HepG2 (cell line): ENCODE measurements around the gene HMCN2. TPM values are rescaled to one million over a fixed set of nuclear protein-coding genes. Genes with fewer than 3 reads are reported as not detected.

Source experiments
- HNF4A ChIP-seq: sonication (generic); formaldehyde crosslinking; IDR thresholded peaks from 2 replicates; pipeline ENCODE4 v1.4.0; 2020; ENCODE audit warnings: missing genetic modification reagents
- HNF4G ChIP-seq, 2 experiments: sonication (generic) in 1 of 2; formaldehyde crosslinking in 1 of 2; IDR thresholded peaks; 2 replicates each; pipeline versions ENCODE4 v1.4.0 to v1.6.1; 2011 to 2020; ENCODE audit warnings: borderline replicate concordance in 2 of 2, low read depth in 2 of 2, mild to moderate bottlenecking in 2 of 2, low read length in 1 of 2, missing genetic modification reagents in 1 of 2, moderate library complexity in 1 of 2
- HOXA3 ChIP-seq: sonication (generic); formaldehyde crosslinking; IDR thresholded peaks from 2 replicates; pipeline ENCODE4 v1.5.0; 2020; ENCODE audit warnings: missing genetic modification reagents
- SRSF1 ChIP-seq: fragments of 200-400 bp; formaldehyde crosslinking; optimal IDR thresholded peaks from 2 replicates; pipeline ENCODE3; 2017; ENCODE audit warnings: mild to moderate bottlenecking, low read depth, low read length, moderate library complexity
- STAG1 ChIP-seq: sonication (generic); formaldehyde crosslinking; IDR thresholded peaks from 2 replicates; pipeline ENCODE4 v1.4.0; 2020; ENCODE audit warnings: missing genetic modification reagents
- ZIK1 ChIP-seq: sonication (generic); formaldehyde crosslinking; IDR thresholded peaks from 2 replicates; pipeline ENCODE4 v1.5.0; 2020; ENCODE audit warnings: mild to moderate bottlenecking, low read depth, missing genetic modification reagents, borderline replicate concordance
- ZNF382 ChIP-seq: sonication (generic); formaldehyde crosslinking; IDR thresholded peaks from 2 replicates; pipeline ENCODE4 v1.5.0; 2020; ENCODE audit warnings: missing genetic modification reagents, mild to moderate bottlenecking, borderline replicate concordance
- ZNF629 ChIP-seq: sonication (generic); formaldehyde crosslinking; conservative IDR thresholded peaks from 2 replicates; pipeline ENCODE4 v1.5.0; 2020; ENCODE audit warnings: missing genetic modification reagents
- ZSCAN31 ChIP-seq: sonication (generic); formaldehyde crosslinking; IDR thresholded peaks from 2 replicates; pipeline ENCODE4 v1.5.0; 2020; ENCODE audit warnings: low read depth, mild to moderate bottlenecking, missing genetic modification reagents
- polyA plus RNA-seq, 8 experiments: library from polyadenylated mRNA; depleted of rRNA in 3 of 8; stranded (reverse) in 7 of 8; unstranded in 1 of 8; fragments of >200 nt; fragmentation: Illumina TruSeq in 4 of 8; extraction: Trizol in 4 of 8; gene quantifications; 2 replicates each; pipeline versions ENCODE4 v1.2.1 to v1.2.3, GENCODE V29; 2011 to 2016; ENCODE audit warnings: low read depth in 4 of 8, missing spikeins in 1 of 8, mixed read lengths in 1 of 8; ENCODE audit not compliant: insufficient read depth in 1 of 8
- total RNA-seq, 5 experiments: library from RNA; depleted of rRNA; stranded (reverse); fragments of >200 nt; fragmentation: Illumina TruSeq; extraction: Trizol; gene quantifications; 2 replicates each; pipeline ENCODE4 v1.2.3, GENCODE V29; 2016; ENCODE audit warnings: low read depth in 1 of 5
- TF ChIP-seq, protein P1 (sequence below): sonication (generic); formaldehyde crosslinking; IDR thresholded peaks from 2 replicates; pipeline ENCODE4 v1.5.1; 2020; ENCODE audit warnings: mild to moderate bottlenecking, missing genetic modification reagents, moderate library complexity

The HMCN2 gene
- total and polyA plus RNA-seq, 2 of the 13 experiments (the other 11 are each of a cell fraction or from before 2014, with no cell fraction given): 0.09 TPM; not detected in 1

DNA sequence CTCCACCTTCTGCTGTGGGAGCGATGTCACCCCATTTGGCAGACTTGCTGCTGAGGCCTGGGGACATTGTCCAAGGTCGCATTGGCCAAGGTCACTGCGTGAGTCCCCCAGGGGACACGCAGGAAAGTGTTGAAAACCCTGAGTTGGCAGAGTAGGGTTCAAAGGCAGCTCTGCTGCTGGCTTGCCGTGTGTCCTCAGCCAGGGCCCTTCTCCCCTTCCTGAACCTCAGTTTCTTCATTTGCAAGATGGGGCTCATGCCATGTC is 193.2 kb downstream of the HMCN2 start (continued):
- no peak for TF ChIP-seq STAG1
- no peak for TF ChIP-seq ZNF382 (CRISPR knock-in tag)
- no peak for TF ChIP-seq ZIK1 (CRISPR knock-in tag)
- TF ChIP-seq, protein P1, sequence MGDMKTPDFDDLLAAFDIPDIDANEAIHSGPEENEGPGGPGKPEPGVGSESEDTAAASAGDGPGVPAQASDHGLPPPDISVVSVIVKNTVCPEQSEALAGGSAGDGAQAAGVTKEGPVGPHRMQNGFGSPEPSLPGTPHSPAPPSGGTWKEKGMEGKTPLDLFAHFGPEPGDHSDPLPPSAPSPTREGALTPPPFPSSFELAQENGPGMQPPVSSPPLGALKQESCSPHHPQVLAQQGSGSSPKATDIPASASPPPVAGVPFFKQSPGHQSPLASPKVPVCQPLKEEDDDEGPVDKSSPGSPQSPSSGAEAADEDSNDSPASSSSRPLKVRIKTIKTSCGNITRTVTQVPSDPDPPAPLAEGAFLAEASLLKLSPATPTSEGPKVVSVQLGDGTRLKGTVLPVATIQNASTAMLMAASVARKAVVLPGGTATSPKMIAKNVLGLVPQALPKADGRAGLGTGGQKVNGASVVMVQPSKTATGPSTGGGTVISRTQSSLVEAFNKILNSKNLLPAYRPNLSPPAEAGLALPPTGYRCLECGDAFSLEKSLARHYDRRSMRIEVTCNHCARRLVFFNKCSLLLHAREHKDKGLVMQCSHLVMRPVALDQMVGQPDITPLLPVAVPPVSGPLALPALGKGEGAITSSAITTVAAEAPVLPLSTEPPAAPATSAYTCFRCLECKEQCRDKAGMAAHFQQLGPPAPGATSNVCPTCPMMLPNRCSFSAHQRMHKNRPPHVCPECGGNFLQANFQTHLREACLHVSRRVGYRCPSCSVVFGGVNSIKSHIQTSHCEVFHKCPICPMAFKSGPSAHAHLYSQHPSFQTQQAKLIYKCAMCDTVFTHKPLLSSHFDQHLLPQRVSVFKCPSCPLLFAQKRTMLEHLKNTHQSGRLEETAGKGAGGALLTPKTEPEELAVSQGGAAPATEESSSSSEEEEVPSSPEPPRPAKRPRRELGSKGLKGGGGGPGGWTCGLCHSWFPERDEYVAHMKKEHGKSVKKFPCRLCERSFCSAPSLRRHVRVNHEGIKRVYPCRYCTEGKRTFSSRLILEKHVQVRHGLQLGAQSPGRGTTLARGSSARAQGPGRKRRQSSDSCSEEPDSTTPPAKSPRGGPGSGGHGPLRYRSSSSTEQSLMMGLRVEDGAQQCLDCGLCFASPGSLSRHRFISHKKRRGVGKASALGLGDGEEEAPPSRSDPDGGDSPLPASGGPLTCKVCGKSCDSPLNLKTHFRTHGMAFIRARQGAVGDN (CRISPR knock-in tag): peak; percentile 15; the same call in 1 of the 2 replicates
- no peak for TF ChIP-seq ZSCAN31 (CRISPR knock-in tag)
- 0 out of 2 replicates have a peak, but pooled peaks have one; percentile 30 for TF ChIP-seq HOXA3 (CRISPR knock-in tag)
- TF ChIP-seq SRSF1: no peak
- peak; percentile 83 for TF ChIP-seq ZNF629 (CRISPR knock-in tag)
- peak; percentile 75 for TF ChIP-seq HNF4A (CRISPR knock-in tag)
- 0 out of 2 replicates have a peak, but pooled peaks have one; percentile 22 for TF ChIP-seq HNF4G (IDR thresholded peaks at IDR 0.05; ENCODE audit: borderline replicate concordance, low read depth, low read length)
- no peak for TF ChIP-seq HNF4G (CRISPR knock-in tag; IDR thresholded peaks at IDR 0.05; ENCODE audit: borderline replicate concordance, low read depth)
